Liver (tissue), 9 donors: Measurements from ENCODE around the gene DYNLT2. TPM values are rescaled to one million over a fixed set of nuclear protein-coding genes. Genes with fewer than 3 reads are reported as not detected.

Experiments
- DNase-seq: peaks from one replicate; pipeline ENCODE4 v3.0.0-alpha.2; 2017; ENCODE audit warnings: low spot score
- H3K27ac ChIP-seq, 2 donors: one replicate each; pipeline ENCODE4 v1.7.0; 2013; ENCODE audit warnings: inconsistent platforms in 2 of 2, low read length in 2 of 2, control low read depth in 1 of 2, low read depth in 1 of 2, mild to moderate bottlenecking in 1 of 2
- H3K27me3 ChIP-seq, 4 donors: one replicate each; pipeline versions ENCODE4 v1.6.1 to v1.7.0; 2013; ENCODE audit warnings: low read length in 3 of 4, inconsistent platforms in 1 of 4, mild to moderate bottlenecking in 1 of 4, moderate library complexity in 1 of 4; ENCODE audit not compliant: control insufficient read depth in 4 of 4, insufficient read depth in 4 of 4
- H3K36me3 ChIP-seq, 4 donors: one replicate each; pipeline versions ENCODE4 v1.6.1 to v1.7.0; 2013; ENCODE audit warnings: low read length in 3 of 4, mild to moderate bottlenecking in 3 of 4, low read depth in 1 of 4, moderate library complexity in 1 of 4; ENCODE audit not compliant: control insufficient read depth in 4 of 4, insufficient read depth in 3 of 4
- H3K4me1 ChIP-seq, 4 donors: one replicate each; pipeline versions ENCODE4 v1.6.1 to v1.7.0; 2013; ENCODE audit warnings: low read length in 3 of 4, mild to moderate bottlenecking in 3 of 4, moderate library complexity in 1 of 4; ENCODE audit not compliant: control insufficient read depth in 4 of 4, insufficient read depth in 4 of 4
- H3K4me3 ChIP-seq, 3 donors: one replicate each; pipeline versions ENCODE4 v1.6.1 to v1.7.0; 2013; ENCODE audit warnings: low read length in 3 of 3, control low read depth in 1 of 3, low read depth in 1 of 3, mild to moderate bottlenecking in 1 of 3
- H3K9ac ChIP-seq, 2 donors: one replicate each; pipeline ENCODE4 v1.7.0; 2013; ENCODE audit warnings: low read length in 2 of 2, mild to moderate bottlenecking in 2 of 2, moderate library complexity in 2 of 2, control low read depth in 1 of 2, low read depth in 1 of 2
- H3K9me3 ChIP-seq, 4 donors: one replicate each; pipeline versions ENCODE4 v1.6.1 to v1.7.0; 2013; ENCODE audit warnings: low read length in 3 of 4; ENCODE audit not compliant: control insufficient read depth in 4 of 4
- ATF3 ChIP-seq: IDR thresholded peaks from 2 replicates; pipeline ENCODE4 v1.6.1; 2016; ENCODE audit warnings: antibody characterized with exemption
- EGR1 ChIP-seq, 2 donors: IDR thresholded peaks; 2 replicates each; pipeline ENCODE4 v1.6.1; 2016 to 2018; ENCODE audit warnings: antibody characterized with exemption in 2 of 2, low read depth in 2 of 2
- FOXA1 ChIP-seq: IDR thresholded peaks from 2 replicates; pipeline ENCODE4 v1.6.1; 2016; ENCODE audit warnings: antibody characterized with exemption
- FOXA2 ChIP-seq: IDR thresholded peaks from 2 replicates; pipeline ENCODE4 v1.6.1; 2016; ENCODE audit warnings: antibody characterized with exemption
- GABPA ChIP-seq, 2 donors: IDR thresholded peaks in 1 of 2; conservative IDR thresholded peaks in 1 of 2; 2 replicates each; pipeline ENCODE4 v1.6.1; 2016; ENCODE audit warnings: antibody characterized with exemption in 2 of 2, mild to moderate bottlenecking in 1 of 2, moderate library complexity in 1 of 2
- HNF4A ChIP-seq, 2 donors: conservative IDR thresholded peaks; 2 replicates each; pipeline ENCODE4 v1.6.1; 2016; ENCODE audit warnings: antibody characterized with exemption in 2 of 2, mild to moderate bottlenecking in 2 of 2
- HNF4G ChIP-seq: IDR thresholded peaks from 2 replicates; pipeline ENCODE4 v1.6.1; 2016; ENCODE audit warnings: antibody characterized with exemption
- JUND ChIP-seq, 2 donors: IDR thresholded peaks; 2 replicates each; pipeline ENCODE4 v1.6.1; 2016; ENCODE audit warnings: antibody characterized with exemption in 2 of 2
- MAX ChIP-seq: IDR thresholded peaks from 2 replicates; pipeline ENCODE4 v1.6.1; 2016; ENCODE audit warnings: antibody characterized with exemption
- NR2F2 ChIP-seq: IDR thresholded peaks from 2 replicates; pipeline ENCODE4 v1.6.1; 2016; ENCODE audit warnings: antibody characterized with exemption
- RAD21 ChIP-seq, 2 donors: IDR thresholded peaks; 2 replicates each; pipeline ENCODE4 v1.6.1; 2016; ENCODE audit warnings: antibody characterized with exemption in 2 of 2, mild to moderate bottlenecking in 2 of 2
- RXRA ChIP-seq, 2 donors: IDR thresholded peaks; 2 replicates each; pipeline ENCODE4 v1.6.1; 2017 to 2018; ENCODE audit warnings: antibody characterized with exemption in 2 of 2, mild to moderate bottlenecking in 1 of 2
- SP1 ChIP-seq: IDR thresholded peaks from 2 replicates; pipeline ENCODE4 v1.6.1; 2018; ENCODE audit warnings: antibody characterized with exemption, mild to moderate bottlenecking
- TAF1 ChIP-seq: conservative IDR thresholded peaks from 2 replicates; pipeline ENCODE4 v1.6.1; 2016; ENCODE audit warnings: antibody characterized with exemption, mild to moderate bottlenecking
- YY1 ChIP-seq: IDR thresholded peaks from 2 replicates; pipeline ENCODE4 v1.6.1; 2016; ENCODE audit warnings: antibody characterized with exemption, mild to moderate bottlenecking
- ZBTB33 ChIP-seq: IDR thresholded peaks from 2 replicates; pipeline ENCODE4 v1.6.1; 2016; ENCODE audit warnings: antibody characterized with exemption
- WGBS: extraction: QIAGEN DNeasy Blood & Tissue Kit; methylation state at CpG from one replicate; pipeline ENCODE4 v1.1.7; 2013; 5-methylcytosine and 5-hydroxymethylcytosine counted together
- polyA plus RNA-seq, 2 donors: library from polyadenylated mRNA; stranded (reverse) in 1 of 2; unstranded in 1 of 2; fragments of 200-250 nt in 1 of 2; fragments of >200 nt in 1 of 2; fragmentation: Nextera tagmentation in 1 of 2; extraction: Ambion mirVana in 1 of 2; gene quantifications; one replicate each; pipeline versions ENCODE4 v1.2.1 to v1.2.3, GENCODE V29; 2013 to 2015
- total RNA-seq, 2 donors: library from RNA; depleted of rRNA; stranded (reverse); fragments of >200 nt; gene quantifications; one replicate each; pipeline ENCODE4 v1.2.3, GENCODE V29; 2014
- TF ChIP-seq, protein P1 (sequence below): fragments of 150-350 bp; IDR thresholded peaks from 2 replicates; pipeline ENCODE4 v1.5.1; 2017; ENCODE audit warnings: improper control_type of control experiment, low read depth, low read length; ENCODE audit not compliant: missing input control
- TF ChIP-seq, protein P2 (sequence below): IDR thresholded peaks from 2 replicates; pipeline ENCODE4 v1.6.1; 2016; ENCODE audit warnings: antibody characterized with exemption, mild to moderate bottlenecking
- donor health status: healthy.
- donor health status: healthy.
- donor health status: healthy.
- donor health status: healthy.
- donor health status: healthy.

DYNLT2 gene
- total and polyA plus RNA-seq, 4 donors = 0.37 to 2.3 (median 1.2) TPM

- Histone ChIP-seq H3K27ac (no peak overlapping the region), H3K27me3 (no peaks in the 10 kb centered on the region), H3K4me3 (no peak overlapping the region), H3K9ac (no peak overlapping the region), H3K4me1 (peaks cover 6 to 26% (median 20%) of the 10 kb centered on the region in 4 donors), H3K9me3 (no peaks in the 10 kb centered on the region), H3K36me3 (peaks cover 0 to 3% (median 0%) of the 10 kb centered on the region in 4 donors)
- TF ChIP-seq, protein P1, sequence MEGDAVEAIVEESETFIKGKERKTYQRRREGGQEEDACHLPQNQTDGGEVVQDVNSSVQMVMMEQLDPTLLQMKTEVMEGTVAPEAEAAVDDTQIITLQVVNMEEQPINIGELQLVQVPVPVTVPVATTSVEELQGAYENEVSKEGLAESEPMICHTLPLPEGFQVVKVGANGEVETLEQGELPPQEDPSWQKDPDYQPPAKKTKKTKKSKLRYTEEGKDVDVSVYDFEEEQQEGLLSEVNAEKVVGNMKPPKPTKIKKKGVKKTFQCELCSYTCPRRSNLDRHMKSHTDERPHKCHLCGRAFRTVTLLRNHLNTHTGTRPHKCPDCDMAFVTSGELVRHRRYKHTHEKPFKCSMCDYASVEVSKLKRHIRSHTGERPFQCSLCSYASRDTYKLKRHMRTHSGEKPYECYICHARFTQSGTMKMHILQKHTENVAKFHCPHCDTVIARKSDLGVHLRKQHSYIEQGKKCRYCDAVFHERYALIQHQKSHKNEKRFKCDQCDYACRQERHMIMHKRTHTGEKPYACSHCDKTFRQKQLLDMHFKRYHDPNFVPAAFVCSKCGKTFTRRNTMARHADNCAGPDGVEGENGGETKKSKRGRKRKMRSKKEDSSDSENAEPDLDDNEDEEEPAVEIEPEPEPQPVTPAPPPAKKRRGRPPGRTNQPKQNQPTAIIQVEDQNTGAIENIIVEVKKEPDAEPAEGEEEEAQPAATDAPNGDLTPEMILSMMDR = no peak
- TF ChIP-seq MAX (no peak), HNF4G (no peak), ZBTB33 (no peak), NR2F2 (no peak), ATF3 (no peak), YY1 (no peak), RXRA (IDR thresholded peaks at IDR 0.05) (no peak), JUND (IDR thresholded peaks at IDR 0.05) (no peak), HNF4A (conservative IDR thresholded peaks at IDR 0.05) (no peak), RAD21 (IDR thresholded peaks at IDR 0.05) (no peak), EGR1 (IDR thresholded peaks at IDR 0.05; ENCODE audit: low read depth in 2 of 2) (no peak), SP1 (no peak), FOXA1 (no peak), GABPA (IDR thresholded peaks at IDR 0.05 in 1 of 2, conservative IDR thresholded peaks at IDR 0.05 in 1 of 2) (no peak), TAF1 (no peak), FOXA2 (no peak)
- TF ChIP-seq, protein P2, sequence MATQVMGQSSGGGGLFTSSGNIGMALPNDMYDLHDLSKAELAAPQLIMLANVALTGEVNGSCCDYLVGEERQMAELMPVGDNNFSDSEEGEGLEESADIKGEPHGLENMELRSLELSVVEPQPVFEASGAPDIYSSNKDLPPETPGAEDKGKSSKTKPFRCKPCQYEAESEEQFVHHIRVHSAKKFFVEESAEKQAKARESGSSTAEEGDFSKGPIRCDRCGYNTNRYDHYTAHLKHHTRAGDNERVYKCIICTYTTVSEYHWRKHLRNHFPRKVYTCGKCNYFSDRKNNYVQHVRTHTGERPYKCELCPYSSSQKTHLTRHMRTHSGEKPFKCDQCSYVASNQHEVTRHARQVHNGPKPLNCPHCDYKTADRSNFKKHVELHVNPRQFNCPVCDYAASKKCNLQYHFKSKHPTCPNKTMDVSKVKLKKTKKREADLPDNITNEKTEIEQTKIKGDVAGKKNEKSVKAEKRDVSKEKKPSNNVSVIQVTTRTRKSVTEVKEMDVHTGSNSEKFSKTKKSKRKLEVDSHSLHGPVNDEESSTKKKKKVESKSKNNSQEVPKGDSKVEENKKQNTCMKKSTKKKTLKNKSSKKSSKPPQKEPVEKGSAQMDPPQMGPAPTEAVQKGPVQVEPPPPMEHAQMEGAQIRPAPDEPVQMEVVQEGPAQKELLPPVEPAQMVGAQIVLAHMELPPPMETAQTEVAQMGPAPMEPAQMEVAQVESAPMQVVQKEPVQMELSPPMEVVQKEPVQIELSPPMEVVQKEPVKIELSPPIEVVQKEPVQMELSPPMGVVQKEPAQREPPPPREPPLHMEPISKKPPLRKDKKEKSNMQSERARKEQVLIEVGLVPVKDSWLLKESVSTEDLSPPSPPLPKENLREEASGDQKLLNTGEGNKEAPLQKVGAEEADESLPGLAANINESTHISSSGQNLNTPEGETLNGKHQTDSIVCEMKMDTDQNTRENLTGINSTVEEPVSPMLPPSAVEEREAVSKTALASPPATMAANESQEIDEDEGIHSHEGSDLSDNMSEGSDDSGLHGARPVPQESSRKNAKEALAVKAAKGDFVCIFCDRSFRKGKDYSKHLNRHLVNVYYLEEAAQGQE = no peak
- peak; percentile 24 for DNase-seq
- 87% methylated on average over 13 of the region's 13 CpGs for WGBS
Measured at GRCh38 chr6:169794317-169795055, 43.1 kb upstream of the DYNLT2 start.
